Loucy (cell line): Measurements from ENCODE around the gene SLC6A20.

Experiments used
- CTCF ChIP-seq: fragments of 200-600 bp; sonication (generic); conservative IDR thresholded peaks from 2 replicates; pipeline ENCODE4 v1.5.1; 2014; ENCODE audit warnings: mild to moderate bottlenecking, antibody characterized with exemption, low read length
- EZH2phosphoT487 ChIP-seq: fragments of 200-600 bp; IDR thresholded peaks from 2 replicates; pipeline ENCODE4 v1.6.1; 2018; ENCODE audit warnings: antibody characterized with exemption, mild to moderate bottlenecking, moderate library complexity, borderline replicate concordance

- TF ChIP-seq CTCF, result no peak
- no peak for TF ChIP-seq EZH2phosphoT487
Observed at GRCh38 chr3:45719655-45720487, 76.5 kb downstream of the SLC6A20 start.
